ENCODE results near the gene PDE4B.

Gene PDE4B

DNA sequence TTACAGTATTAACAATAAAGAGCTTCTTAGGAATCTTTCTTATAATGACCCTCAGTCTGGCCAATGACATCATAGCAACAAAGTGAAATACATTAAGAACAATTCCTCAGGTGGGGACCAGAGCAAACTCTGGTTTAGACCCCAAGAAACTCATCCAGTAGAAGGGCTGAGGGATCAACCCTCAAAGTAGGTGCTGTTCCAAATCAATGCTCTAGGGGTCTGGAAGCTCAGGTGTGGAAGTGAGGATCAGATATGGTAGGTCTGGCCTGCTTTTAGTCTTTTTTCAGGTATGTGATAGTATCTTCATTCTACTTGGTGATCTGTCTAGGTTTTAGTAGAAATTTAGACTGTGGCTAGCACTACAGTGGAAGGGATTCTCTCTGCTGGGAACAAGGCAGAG, 291.7 kb downstream of the PDE4B start:
- no peak overlapping the region for H3K27ac ChIP-seq (ENCODE audit: low read depth, low read length, poor library complexity, severe bottlenecking)
- H3K9ac ChIP-seq (ENCODE audit: low read length), result no peak overlapping the region
- no peaks in the 10 kb centered on the region for H4K20me1 ChIP-seq (ENCODE audit: insufficient read depth, low read length)
- no peak overlapping the region for H2AFZ ChIP-seq (ENCODE audit: low read length)
- no peaks in the 10 kb centered on the region for H3K9me2 ChIP-seq (ENCODE audit: low read depth, low read length)
- H3F3A ChIP-seq (ENCODE audit: insufficient read depth, low read length), result no peaks in the 10 kb centered on the region
- no peak for TF ChIP-seq EZH2 (IDR thresholded peaks at IDR 0.05; ENCODE audit: borderline replicate concordance, low read length)
- TF ChIP-seq, protein P1, sequence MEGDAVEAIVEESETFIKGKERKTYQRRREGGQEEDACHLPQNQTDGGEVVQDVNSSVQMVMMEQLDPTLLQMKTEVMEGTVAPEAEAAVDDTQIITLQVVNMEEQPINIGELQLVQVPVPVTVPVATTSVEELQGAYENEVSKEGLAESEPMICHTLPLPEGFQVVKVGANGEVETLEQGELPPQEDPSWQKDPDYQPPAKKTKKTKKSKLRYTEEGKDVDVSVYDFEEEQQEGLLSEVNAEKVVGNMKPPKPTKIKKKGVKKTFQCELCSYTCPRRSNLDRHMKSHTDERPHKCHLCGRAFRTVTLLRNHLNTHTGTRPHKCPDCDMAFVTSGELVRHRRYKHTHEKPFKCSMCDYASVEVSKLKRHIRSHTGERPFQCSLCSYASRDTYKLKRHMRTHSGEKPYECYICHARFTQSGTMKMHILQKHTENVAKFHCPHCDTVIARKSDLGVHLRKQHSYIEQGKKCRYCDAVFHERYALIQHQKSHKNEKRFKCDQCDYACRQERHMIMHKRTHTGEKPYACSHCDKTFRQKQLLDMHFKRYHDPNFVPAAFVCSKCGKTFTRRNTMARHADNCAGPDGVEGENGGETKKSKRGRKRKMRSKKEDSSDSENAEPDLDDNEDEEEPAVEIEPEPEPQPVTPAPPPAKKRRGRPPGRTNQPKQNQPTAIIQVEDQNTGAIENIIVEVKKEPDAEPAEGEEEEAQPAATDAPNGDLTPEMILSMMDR (IDR thresholded peaks at IDR 0.05; ENCODE audit: low read length), result 0 out of 2 replicates have a peak, but pooled peaks have one; percentile 18
- no peaks in the 10 kb centered on the region for H3K9me3 ChIP-seq (ENCODE audit: low read length)
- no peak overlapping the region for H3K4me2 ChIP-seq (ENCODE audit: low read length)
- no peaks in the 10 kb centered on the region for H3K79me2 ChIP-seq (ENCODE audit: insufficient read depth, low read length)
- H3K36me3 ChIP-seq (ENCODE audit: insufficient read depth, low read length), result no peaks in the 10 kb centered on the region
- no peak overlapping the region for H3K4me3 ChIP-seq (ENCODE audit: low read depth, low read length, poor library complexity, severe bottlenecking)
- no peaks in the 10 kb centered on the region for H3K27me3 ChIP-seq (ENCODE audit: insufficient read depth, low read length)
- H3K4me1 ChIP-seq (ENCODE audit: insufficient read depth, low read length, severe bottlenecking), result peaks cover 6% of the 10 kb centered on the region

DNA sequence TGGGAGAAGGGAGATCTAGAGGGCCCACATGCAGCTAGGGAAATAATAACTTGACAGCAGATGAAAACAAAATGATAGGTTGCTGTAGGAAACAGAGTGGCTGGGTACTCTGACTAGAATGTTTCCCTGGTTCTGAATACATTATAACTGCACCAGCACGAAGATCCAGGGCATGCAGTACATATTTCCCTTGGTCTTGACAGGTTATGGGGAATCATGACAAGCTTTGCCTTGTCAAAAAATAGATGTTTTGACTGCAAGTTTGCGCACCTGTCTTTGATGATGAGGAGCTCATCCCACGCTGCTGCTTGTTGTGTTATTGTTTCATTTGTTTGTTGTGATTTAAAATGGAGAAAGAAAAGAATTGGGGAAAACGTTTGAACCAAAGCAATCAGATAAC, 292.9 kb downstream of the PDE4B start:
- Histone ChIP-seq H3K27me3 (ENCODE audit: insufficient read depth, low read length) (no peaks in the 10 kb centered on the region), H4K20me1 (ENCODE audit: insufficient read depth, low read length) (no peaks in the 10 kb centered on the region), H3K4me1 (ENCODE audit: insufficient read depth, low read length, severe bottlenecking) (peaks cover 6% of the 10 kb centered on the region), H3K9me3 (ENCODE audit: low read length) (no peaks in the 10 kb centered on the region), H3K4me3 (ENCODE audit: low read depth, low read length, poor library complexity, severe bottlenecking) (no peak overlapping the region), H3K9me2 (ENCODE audit: low read depth, low read length) (no peaks in the 10 kb centered on the region), H3K9ac (ENCODE audit: low read length) (no peak overlapping the region), H3K36me3 (ENCODE audit: insufficient read depth, low read length) (no peaks in the 10 kb centered on the region), H3F3A (ENCODE audit: insufficient read depth, low read length) (no peaks in the 10 kb centered on the region), H3K79me2 (ENCODE audit: insufficient read depth, low read length) (no peaks in the 10 kb centered on the region), H3K27ac (ENCODE audit: low read depth, low read length, poor library complexity, severe bottlenecking) (no peak overlapping the region), H2AFZ (ENCODE audit: low read length) (no peak overlapping the region), H3K4me2 (ENCODE audit: low read length) (no peak overlapping the region)
- TF ChIP-seq EZH2 (IDR thresholded peaks at IDR 0.05; ENCODE audit: borderline replicate concordance, low read length), result no peak
- TF ChIP-seq, protein P1 (IDR thresholded peaks at IDR 0.05; ENCODE audit: low read length), result no peak

DNA sequence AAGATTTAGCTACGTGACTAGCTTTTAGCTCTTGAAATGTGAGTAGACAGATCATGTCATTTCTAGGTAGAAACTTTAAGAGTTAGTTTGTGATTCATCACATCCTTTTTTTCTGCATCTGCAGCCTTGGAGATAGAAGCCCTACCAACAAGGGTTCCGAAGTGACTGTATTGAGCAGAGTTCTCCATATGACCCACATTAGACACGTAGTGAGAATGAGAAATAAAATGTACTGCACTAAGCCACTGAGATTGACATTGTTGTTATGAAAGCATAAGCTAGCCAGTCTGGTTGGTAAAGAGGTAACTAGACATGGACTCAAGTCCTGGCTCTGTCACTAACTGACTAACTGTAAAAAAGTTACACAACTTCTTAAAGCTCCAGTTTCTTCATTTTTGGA, 296.1 kb downstream of the PDE4B start:
- Histone ChIP-seq H3K27ac (ENCODE audit: low read depth, low read length, poor library complexity, severe bottlenecking) (no peak overlapping the region), H3K4me2 (ENCODE audit: low read length) (no peak overlapping the region), H3K79me2 (ENCODE audit: insufficient read depth, low read length) (no peaks in the 10 kb centered on the region), H3K9me3 (ENCODE audit: low read length) (no peaks in the 10 kb centered on the region), H3K36me3 (ENCODE audit: insufficient read depth, low read length) (no peaks in the 10 kb centered on the region), H3K9ac (ENCODE audit: low read length) (no peak overlapping the region), H3F3A (ENCODE audit: insufficient read depth, low read length) (no peaks in the 10 kb centered on the region), H3K27me3 (ENCODE audit: insufficient read depth, low read length) (no peaks in the 10 kb centered on the region), H4K20me1 (ENCODE audit: insufficient read depth, low read length) (no peaks in the 10 kb centered on the region), H3K9me2 (ENCODE audit: low read depth, low read length) (no peaks in the 10 kb centered on the region), H2AFZ (ENCODE audit: low read length) (no peak overlapping the region), H3K4me1 (ENCODE audit: insufficient read depth, low read length, severe bottlenecking) (peaks cover 13% of the 10 kb centered on the region), H3K4me3 (ENCODE audit: low read depth, low read length, poor library complexity, severe bottlenecking) (no peak overlapping the region)
- TF ChIP-seq EZH2 (IDR thresholded peaks at IDR 0.05; ENCODE audit: borderline replicate concordance, low read length), result no peak
- TF ChIP-seq, protein P1 (IDR thresholded peaks at IDR 0.05; ENCODE audit: low read length), result no peak
